ENCODE measurements around the gene ZNF830. TPM values are rescaled to one million over a fixed set of nuclear protein-coding genes. Genes with fewer than 3 reads are reported as not detected.

ZNF830 gene
- total and polyA plus RNA-seq, 2 of the 4 experiments (the other 2 are of a cell fraction), result 5.5 to 6.6 TPM

- Histone ChIP-seq H3K36me3 (ENCODE audit: control insufficient read depth, insufficient read depth, low read length) (peaks cover 34% of the 10 kb centered on the region), H4K5ac (ENCODE audit: low read depth, low read length) (no peak overlapping the region), H2BK20ac (ENCODE audit: low read depth, low read length) (no peak overlapping the region), H4K20me1 (ENCODE audit: insufficient read depth, low read length) (no peaks in the 10 kb centered on the region), H3K14ac (replicated peaks; ENCODE audit: low read depth, low read length) (no peak overlapping the region), H3K4me1 (ENCODE audit: control insufficient read depth, insufficient read depth, low read length) (peaks cover 4% of the 10 kb centered on the region), H4K8ac (ENCODE audit: low read depth in 2 of 2, low read length in 2 of 2) (no peak overlapping the region), H3K9me3 (ENCODE audit: control insufficient read depth, insufficient read depth, low read length) (no peaks in the 10 kb centered on the region), H3K27me3 (ENCODE audit: control insufficient read depth, insufficient read depth, low read length) (no peaks in the 10 kb centered on the region), H4K91ac (ENCODE audit: insufficient read depth, low read depth, low read length) (no peak overlapping the region), H3K4me2 (ENCODE audit: low read depth, low read length) (no peak overlapping the region), H3K56ac (ENCODE audit: extremely low read depth, insufficient read depth, low read length) (no peak overlapping the region), H3K9me1 (ENCODE audit: insufficient read depth, low read length) (peaks cover 12% of the 10 kb centered on the region), H2BK120ac (ENCODE audit: low read depth, low read length) (no peak overlapping the region), H2AFZ (replicated peaks; ENCODE audit: low read length, poor library complexity) (no peak overlapping the region), H3K18ac (ENCODE audit: low read depth, low read length) (no peak overlapping the region), H2BK15ac (ENCODE audit: low read depth, low read length) (no peak overlapping the region), H3K9ac (ENCODE audit: low read depth, low read length) (no peak overlapping the region), H2AK5ac (ENCODE audit: low read depth, low read length) (no peak overlapping the region), H3K79me1 (ENCODE audit: low read depth in 1 of 2, low read length in 2 of 2) (peaks cover 0 to 18% of the 10 kb centered on the region in 2 experiments; a peak in 2 of 4 replicates), H3K4ac (ENCODE audit: low read depth, low read length) (no peak overlapping the region), H2BK5ac (ENCODE audit: low read depth, low read length, poor library complexity, severe bottlenecking) (no peak overlapping the region), H3K23ac (ENCODE audit: low read depth, low read length) (no peak overlapping the region), H2AK9ac (replicated peaks; ENCODE audit: low read depth, low read length, poor library complexity) (no peak overlapping the region), H3K27ac (ENCODE audit: insufficient read depth, low read length) (no peak overlapping the region), H3K4me3 (ENCODE audit: insufficient read depth, low read depth, low read length) (no peak overlapping the region)
- dilution Hi-C loops (cut with HindIII; ENCODE audit: low sequenced_read_pairs, unreplicated experiment), result no loop called here
- DNase-seq (no peak), ATAC-seq (ENCODE audit: low read depth) (no peak)
- no TSS peak for BruUV-seq (replicated peaks)
- intact Hi-C loops (cut with micrococcal nuclease), result no loop called here
- 92% methylated on average over 2 of the region's 4 CpGs; no CpG with 5 or more reads in 1 of the 2 experiments for WGBS, 2 experiments (ENCODE audit: extremely low coverage in 2 of 2, insufficient read length in 1 of 2)
- CTCF ChIA-PET, result no interaction called here
- POLR2A ChIA-PET (ENCODE audit: unreplicated experiment), result interaction anchor here (0.7 kb wide), 1 partner anchor 75 kb away, joined by 4 read pairs; no protein-coding TSS in a partner anchor
- in situ Hi-C loops (cut with MboI; ENCODE audit: low sequenced_read_pairs), result no loop called here
- TF ChIP-seq NFE2L2 (IDR thresholded peaks at IDR 0.05; ENCODE audit: low read depth, low read length), result no peak
- no peak for TF ChIP-seq ELK1 (IDR thresholded peaks at IDR 0.05; ENCODE audit: borderline replicate concordance, low read depth, low read length)
- TF ChIP-seq RCOR1 (IDR thresholded peaks at IDR 0.05; ENCODE audit: insufficient replicate concordance, low read length), result no peak
- no peak for TF ChIP-seq MAZ (IDR thresholded peaks at IDR 0.05; ENCODE audit: borderline replicate concordance, low read depth, low read length)
- no peak for TF ChIP-seq FOS (IDR thresholded peaks at IDR 0.05; ENCODE audit: low read depth, low read length)
- TF ChIP-seq MAFK (IDR thresholded peaks at IDR 0.05; ENCODE audit: low read depth, low read length), result no peak
- TF ChIP-seq, protein P1, sequence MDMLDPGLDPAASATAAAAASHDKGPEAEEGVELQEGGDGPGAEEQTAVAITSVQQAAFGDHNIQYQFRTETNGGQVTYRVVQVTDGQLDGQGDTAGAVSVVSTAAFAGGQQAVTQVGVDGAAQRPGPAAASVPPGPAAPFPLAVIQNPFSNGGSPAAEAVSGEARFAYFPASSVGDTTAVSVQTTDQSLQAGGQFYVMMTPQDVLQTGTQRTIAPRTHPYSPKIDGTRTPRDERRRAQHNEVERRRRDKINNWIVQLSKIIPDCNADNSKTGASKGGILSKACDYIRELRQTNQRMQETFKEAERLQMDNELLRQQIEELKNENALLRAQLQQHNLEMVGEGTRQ (IDR thresholded peaks at IDR 0.05; ENCODE audit: low read depth, low read length), result no peak
- no peak for TF ChIP-seq CEBPB (IDR thresholded peaks at IDR 0.05; ENCODE audit: low read depth, low read length)
- TF ChIP-seq POLR2A (IDR thresholded peaks at IDR 0.05; ENCODE audit: low read depth, low read length), result no peak
- no peak for TF ChIP-seq SMC3 (IDR thresholded peaks at IDR 0.05; ENCODE audit: low read depth, low read length)
- TF ChIP-seq RFX5 (IDR thresholded peaks at IDR 0.05; ENCODE audit: low read depth, low read length), result no peak
- no peak for TF ChIP-seq MXI1 (IDR thresholded peaks at IDR 0.05; ENCODE audit: borderline replicate concordance, low read depth, low read length)
- no peak for TF ChIP-seq RAD21 (IDR thresholded peaks at IDR 0.05; ENCODE audit: low read length)
- no peak for TF ChIP-seq BHLHE40 (IDR thresholded peaks at IDR 0.05; ENCODE audit: low read depth, low read length)
Measured at GRCh38 chr17:35006345-35006744, 45.0 kb downstream of the ZNF830 start.

Measured in IMR-90 (cell line).